ENCODE results near the gene LRBA. TPM values are rescaled to one million over a fixed set of nuclear protein-coding genes. Genes with fewer than 3 reads are reported as not detected.
"Not testable (repeated sequence)": the region's sequence is repeated elsewhere in the genome, so short reads cannot be mapped to it uniquely, and the experiment has no call there.

The LRBA gene
- total and polyA plus RNA-seq, 7 donors, result 16.8 to 184 (median 91.1) TPM

GRCh38 chr4:150746156-150746555 is 268.9 kb downstream of the LRBA start:
- Histone ChIP-seq H3K4me3 (no peak overlapping the region), H3K4me1 (no peaks in the 10 kb centered on the region), H3K27me3 (no peaks in the 10 kb centered on the region), H3K9me3 (no peaks in the 10 kb centered on the region), H3K27ac (no peak overlapping the region), H3K36me3 (no peaks in the 10 kb centered on the region)
- WGBS, 2 donors, result 94 to 95% methylated on average over 4 of the region's 4 CpGs
- no peak for DNase-seq
- intact Hi-C loops (cut with DNase I), result no loop called here
- no peak for TF ChIP-seq POLR2AphosphoS5 (IDR thresholded peaks at IDR 0.05)
- TF ChIP-seq CTCF (IDR thresholded peaks at IDR 0.05), result no peak
- TF ChIP-seq EP300 (IDR thresholded peaks at IDR 0.05), result no peak
- TF ChIP-seq POLR2A (IDR thresholded peaks at IDR 0.05), result no peak

- no peak overlapping the region for H3K27ac ChIP-seq
- intact Hi-C loops (cut with DNase I), result no loop called here
- no peak for DNase-seq
- no peaks in the 10 kb centered on the region for H3K9me3 ChIP-seq
- H3K4me3 ChIP-seq, result no peak overlapping the region
- no peaks in the 10 kb centered on the region for H3K36me3 ChIP-seq
- no peaks in the 10 kb centered on the region for H3K4me1 ChIP-seq
- no peaks in the 10 kb centered on the region for H3K27me3 ChIP-seq
- TF ChIP-seq CTCF (IDR thresholded peaks at IDR 0.05) (no peak), POLR2AphosphoS5 (IDR thresholded peaks at IDR 0.05) (no peak), POLR2A (IDR thresholded peaks at IDR 0.05) (no peak), EP300 (IDR thresholded peaks at IDR 0.05) (no peak)
- WGBS, 2 donors, result 25 to 74% methylated on average over 2 of the region's 2 CpGs
Observed at GRCh38 chr4:150744570-150744969, 270.5 kb downstream of the LRBA start.

GRCh38 chr4:150743564-150744342 is 271.3 kb downstream of the LRBA start:
- Histone ChIP-seq H3K4me1 (no peaks in the 10 kb centered on the region), H3K36me3 (no peaks in the 10 kb centered on the region), H3K9me3 (no peaks in the 10 kb centered on the region), H3K4me3 (no peak overlapping the region), H3K27me3 (no peaks in the 10 kb centered on the region), H3K27ac (no peak overlapping the region)
- WGBS, 2 donors, result 82 to 90% methylated on average over 2 of the region's 2 CpGs
- no peak for DNase-seq
- TF ChIP-seq CTCF (IDR thresholded peaks at IDR 0.05) (no peak), EP300 (IDR thresholded peaks at IDR 0.05) (no peak), POLR2A (IDR thresholded peaks at IDR 0.05) (no peak), POLR2AphosphoS5 (IDR thresholded peaks at IDR 0.05) (no peak)
- intact Hi-C loops (cut with DNase I), result no loop called here

GRCh38 chr4:150742930-150743329 is 272.2 kb downstream of the LRBA start:
- DNase-seq; intact Hi-C loops (cut with DNase I); H3K4me1 ChIP-seq; H3K27ac ChIP-seq; H3K36me3 ChIP-seq; H3K27me3 ChIP-seq; H3K4me3 ChIP-seq; H3K9me3 ChIP-seq: not testable (repeated sequence)
- WGBS, 2 donors, result 76 to 87% methylated on average over 6 of the region's 6 CpGs

GRCh38 chr4:150739591-150739990 is 275.5 kb downstream of the LRBA start:
- Histone ChIP-seq H3K27ac (no peak overlapping the region), H3K9me3 (no peaks in the 10 kb centered on the region), H3K4me1 (no peaks in the 10 kb centered on the region), H3K36me3 (no peaks in the 10 kb centered on the region), H3K27me3 (no peaks in the 10 kb centered on the region), H3K4me3 (no peak overlapping the region)
- 86 to 90% methylated on average over 3 of the region's 3 CpGs for WGBS, 2 donors
- no peak for DNase-seq
- TF ChIP-seq POLR2AphosphoS5 (IDR thresholded peaks at IDR 0.05) (no peak), CTCF (IDR thresholded peaks at IDR 0.05) (no peak), EP300 (IDR thresholded peaks at IDR 0.05) (no peak), POLR2A (IDR thresholded peaks at IDR 0.05) (no peak)
- intact Hi-C loops (cut with DNase I), result no loop called here
